CD14-positive monocyte (primary cell): ENCODE measurements around the gene PSMB5. TPM values are rescaled to one million over a fixed set of nuclear protein-coding genes. Genes with fewer than 3 reads are reported as not detected.

Experiments
- DNase-seq, 3 donors: peaks; one replicate each; pipeline ENCODE4 v3.0.0-alpha.2; 2011 to 2022
- H2AFZ ChIP-seq: 2 replicates; pipeline ENCODE4 v1.6.0; 2012; ENCODE audit warnings: mild to moderate bottlenecking, low read depth, low read length, inconsistent platforms; ENCODE audit not compliant: insufficient read depth, poor library complexity, severe bottlenecking
- H3K27ac ChIP-seq, 2 donors: 1 replicate in 1 of 2; 2 replicates in 1 of 2; pipeline ENCODE4 v1.5.1; 2012 to 2013; ENCODE audit warnings: low read length in 2 of 2, control low read depth in 1 of 2, inconsistent platforms in 1 of 2, low read depth in 1 of 2, mild to moderate bottlenecking in 1 of 2
- H3K27me3 ChIP-seq, 2 donors: one replicate each; pipeline versions ENCODE4 v1.6.0 to v1.6.1; 2011 to 2013; ENCODE audit warnings: low read length in 2 of 2; ENCODE audit not compliant: control insufficient read depth in 2 of 2, insufficient read depth in 2 of 2
- H3K36me3 ChIP-seq, 2 donors: replicated peaks in 1 of 2; 1 replicate in 1 of 2; 2 replicates in 1 of 2; pipeline versions ENCODE4 v1.5.1 to v1.6.1; 2012 to 2013; ENCODE audit warnings: low read length in 2 of 2, control low read depth in 1 of 2, inconsistent platforms in 1 of 2, mild to moderate bottlenecking in 1 of 2; ENCODE audit not compliant: insufficient read depth in 2 of 2, control insufficient read depth in 1 of 2
- H3K4me1 ChIP-seq, 2 donors: 1 replicate in 1 of 2; 2 replicates in 1 of 2; pipeline versions ENCODE4 v1.5.1 to v1.6.1; 2012 to 2013; ENCODE audit warnings: low read length in 2 of 2, control low read depth in 1 of 2, inconsistent platforms in 1 of 2, mild to moderate bottlenecking in 1 of 2, moderate library complexity in 1 of 2; ENCODE audit not compliant: insufficient read depth in 2 of 2, control insufficient read depth in 1 of 2
- H3K4me2 ChIP-seq: replicated peaks from 2 replicates; pipeline ENCODE3; 2012; ENCODE audit warnings: low read length, moderate library complexity, mild to moderate bottlenecking; ENCODE audit not compliant: poor library complexity, severe bottlenecking; ENCODE audit errors: extremely low read depth
- H3K4me3 ChIP-seq, 3 experiments: fragments of 200-600 bp in 1 of 3; sonication (generic) in 1 of 3; replicated peaks in 1 of 3; 1 replicate in 2 of 3; 2 replicates in 1 of 3; pipeline ENCODE4 v1.5.1; 2011 to 2013; ENCODE audit warnings: low read length in 3 of 3, mild to moderate bottlenecking in 3 of 3, control low read depth in 2 of 3, low read depth in 2 of 3, inconsistent platforms in 1 of 3, moderate library complexity in 1 of 3
- H3K79me2 ChIP-seq: 2 replicates; pipeline ENCODE4 v1.6.0; 2012; ENCODE audit warnings: mild to moderate bottlenecking, control low read depth, inconsistent platforms, low read length, moderate library complexity; ENCODE audit not compliant: insufficient read depth
- H3K9ac ChIP-seq: 2 replicates; pipeline ENCODE4 v1.6.0; 2017; ENCODE audit warnings: low read length, mild to moderate bottlenecking; ENCODE audit not compliant: insufficient read depth, poor library complexity, severe bottlenecking
- H3K9me3 ChIP-seq, 2 donors: replicated peaks in 1 of 2; 1 replicate in 1 of 2; 2 replicates in 1 of 2; pipeline versions ENCODE4 v1.5.1 to v1.6.1; 2012 to 2013; ENCODE audit warnings: low read length in 2 of 2, control low read depth in 1 of 2; ENCODE audit not compliant: control insufficient read depth in 1 of 2, insufficient read depth in 1 of 2
- H4K20me1 ChIP-seq: 2 replicates; pipeline ENCODE4 v1.6.0; 2012; ENCODE audit warnings: mild to moderate bottlenecking, low read length, control low read depth, moderate library complexity; ENCODE audit not compliant: insufficient read depth
- H3K27ac Mint-ChIP-seq, 7 donors: one replicate each; pipeline ENCODE4 v1.8.0; 2020; ENCODE audit warnings: mild to moderate bottlenecking in 7 of 7, mixed read lengths in 7 of 7, moderate library complexity in 6 of 7, inconsistent platforms in 2 of 7
- H3K27me3 Mint-ChIP-seq, 3 donors: one replicate each; pipeline ENCODE4 v1.8.0; 2021 to 2022; ENCODE audit warnings: low read depth in 3 of 3, mild to moderate bottlenecking in 3 of 3, mixed read lengths in 3 of 3, moderate library complexity in 3 of 3, inconsistent platforms in 1 of 3
- H3K36me3 Mint-ChIP-seq, 2 donors: one replicate each; pipeline ENCODE4 v1.8.0; 2020; ENCODE audit warnings: mixed read lengths in 2 of 2, inconsistent platforms in 1 of 2, mild to moderate bottlenecking in 1 of 2
- H3K4me1 Mint-ChIP-seq: one replicate; pipeline ENCODE4 v1.8.0; 2020; ENCODE audit warnings: mild to moderate bottlenecking, mixed read lengths
- H3K4me3 Mint-ChIP-seq, 2 donors: one replicate each; pipeline ENCODE4 v1.8.0; 2020; ENCODE audit warnings: mild to moderate bottlenecking in 2 of 2, mixed read lengths in 2 of 2, moderate library complexity in 1 of 2
- H3K9me3 Mint-ChIP-seq, 7 donors: one replicate each; pipeline ENCODE4 v1.8.0; 2020 to 2022; ENCODE audit warnings: mixed read lengths in 7 of 7, mild to moderate bottlenecking in 6 of 7, moderate library complexity in 6 of 7, inconsistent platforms in 2 of 7
- WGBS: methylation state at CpG from one replicate; pipeline ENCODE4 v1.1.5; 2013; ENCODE audit warnings: missing lambda C conversion rate; ENCODE audit not compliant: insufficient coverage; 5-methylcytosine and 5-hydroxymethylcytosine counted together
- intact Hi-C, 2 donors: fragments of 100-400 bp; cut with micrococcal nuclease; formaldehyde crosslinking; loops; one replicate each; pipeline versions ENCODE4 v1.15.0 to v1.15.1; 2023
- polyA plus RNA-seq, 3 donors: library from polyadenylated mRNA; depleted of rRNA in 1 of 3; unstranded in 2 of 3; stranded (reverse) in 1 of 3; fragments of 300-500 nt in 2 of 3; fragments of >200 nt in 1 of 3; fragmentation: Illumina TruSeq in 2 of 3; gene quantifications; 1 replicate in 2 of 3; 2 replicates in 1 of 3; pipeline ENCODE4 v1.2.3, GENCODE V29; 2012 to 2021
- TF ChIP-seq, protein P1 (sequence below): fragments of 200-600 bp; IDR thresholded peaks from one replicate; pipeline ENCODE4 v1.8.0; 2022; ENCODE audit warnings: antibody characterized with exemption, mild to moderate bottlenecking

The PSMB5 gene
- polyA plus RNA-seq, 3 donors: 16.8 to 61.8 (median 57.6) TPM

- no peak overlapping the region for H3K4me3 Mint-ChIP-seq
- no peaks in the 10 kb centered on the region for H4K20me1 ChIP-seq
Measured at GRCh38 chr14:23013054-23013748, 21.5 kb downstream of the PSMB5 start.

DNA sequence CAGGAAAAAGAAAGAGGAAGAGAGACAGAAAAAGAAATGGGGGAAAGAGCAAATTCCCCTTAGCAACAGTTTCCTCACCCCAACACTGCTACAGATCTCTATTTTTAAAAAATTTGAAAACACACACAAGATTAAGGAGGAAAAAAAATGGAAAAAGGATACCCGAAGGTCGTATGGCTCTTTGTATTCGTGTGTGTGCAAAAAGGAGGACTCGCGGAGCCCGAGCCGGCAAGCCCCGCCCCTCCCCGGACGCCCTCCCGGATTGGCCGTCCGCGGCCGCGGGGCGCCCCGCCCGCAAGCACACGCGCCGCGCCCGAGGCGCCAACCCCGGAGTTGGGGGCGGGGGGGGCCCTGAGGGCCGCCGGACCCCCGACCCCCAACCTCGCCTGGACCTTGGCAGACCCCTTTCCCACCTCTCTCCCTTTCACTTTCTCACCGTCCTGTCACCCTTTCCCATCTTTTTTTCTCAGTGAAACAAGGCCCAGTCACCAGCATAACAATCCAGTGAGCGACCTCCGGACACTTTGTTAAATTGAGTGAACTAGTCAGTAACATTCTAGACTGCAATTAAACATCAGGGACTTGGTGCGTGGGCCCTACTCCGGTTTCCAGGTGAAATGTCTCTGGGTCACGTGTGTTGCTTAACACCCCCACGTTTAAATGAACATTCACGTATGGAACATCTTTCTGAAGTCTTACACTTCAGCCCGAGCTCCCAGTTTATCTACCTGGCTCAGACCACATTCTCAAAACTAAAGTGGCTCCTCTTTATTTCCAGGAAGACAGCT lies 24.6 kb downstream of the PSMB5 start, which contains the start of gene C14orf93:
C14orf93 (minus strand) TSS at position 205 of the 788 bp plus-strand sequence. CDS start 11,120 bp downstream, outside the sequence.
- TF ChIP-seq, protein P1, sequence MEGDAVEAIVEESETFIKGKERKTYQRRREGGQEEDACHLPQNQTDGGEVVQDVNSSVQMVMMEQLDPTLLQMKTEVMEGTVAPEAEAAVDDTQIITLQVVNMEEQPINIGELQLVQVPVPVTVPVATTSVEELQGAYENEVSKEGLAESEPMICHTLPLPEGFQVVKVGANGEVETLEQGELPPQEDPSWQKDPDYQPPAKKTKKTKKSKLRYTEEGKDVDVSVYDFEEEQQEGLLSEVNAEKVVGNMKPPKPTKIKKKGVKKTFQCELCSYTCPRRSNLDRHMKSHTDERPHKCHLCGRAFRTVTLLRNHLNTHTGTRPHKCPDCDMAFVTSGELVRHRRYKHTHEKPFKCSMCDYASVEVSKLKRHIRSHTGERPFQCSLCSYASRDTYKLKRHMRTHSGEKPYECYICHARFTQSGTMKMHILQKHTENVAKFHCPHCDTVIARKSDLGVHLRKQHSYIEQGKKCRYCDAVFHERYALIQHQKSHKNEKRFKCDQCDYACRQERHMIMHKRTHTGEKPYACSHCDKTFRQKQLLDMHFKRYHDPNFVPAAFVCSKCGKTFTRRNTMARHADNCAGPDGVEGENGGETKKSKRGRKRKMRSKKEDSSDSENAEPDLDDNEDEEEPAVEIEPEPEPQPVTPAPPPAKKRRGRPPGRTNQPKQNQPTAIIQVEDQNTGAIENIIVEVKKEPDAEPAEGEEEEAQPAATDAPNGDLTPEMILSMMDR: no peak
- peak within 1 kb of the TSS; percentile 67 to 97 (median 86) for H3K4me3 ChIP-seq
- intact Hi-C loops: loop anchor here in 1 of 2 donors (2.0 to 10.0 kb wide), 2 partner anchors 25 to 1435 kb away; partner anchors contain the start of gene SDR39U1
- no peaks in the 10 kb centered on the region for H3K9me3 ChIP-seq
- Mint-ChIP-seq H3K4me3 (peak within 1 kb of the TSS; percentile 94 to 98), H3K27me3 (peaks cover 0 to 2% (median 0%) of the 10 kb centered on the region in 3 donors), H3K4me1 (peaks cover 21% of the 10 kb centered on the region), H3K27ac (peak within 1 kb of the TSS; percentile 93 to 100 (median 98)), H3K36me3 (peaks cover 0 to under 1% of the 10 kb centered on the region in 2 donors), H3K9me3 (no peaks in the 10 kb centered on the region)
- peak within 1 kb of the TSS; percentile 76 for H3K9ac ChIP-seq
- H3K4me1 ChIP-seq: peaks cover 30 to 40% of the 10 kb centered on the region in 2 donors
- peak within 1 kb of the TSS; percentile 41 to 88 for H3K27ac ChIP-seq
- WGBS: under 1% methylated on average over 38 of the region's 40 CpGs
- H3K4me2 ChIP-seq: peak within 1 kb of the TSS; percentile 76
- peaks cover 26% of the 10 kb centered on the region for H3K79me2 ChIP-seq
- no peaks in the 10 kb centered on the region for H3K36me3 ChIP-seq
- no peaks in the 10 kb centered on the region for H4K20me1 ChIP-seq
- H2AFZ ChIP-seq: peak within 1 kb of the TSS; percentile 88
- DNase-seq: peak; percentile 55 to 58 (median 55)
- no peaks in the 10 kb centered on the region for H3K27me3 ChIP-seq

More at GRCh38 chr14:23013054-23013748, 21.5 kb downstream of the PSMB5 start:
- H3K36me3 Mint-ChIP-seq: no peaks in the 10 kb centered on the region
- Histone ChIP-seq H3K27ac (no peak overlapping the region), H3K27me3 (no peaks in the 10 kb centered on the region), H3K4me2 (no peak overlapping the region), H3K4me1 (peaks cover 16 to 18% of the 10 kb centered on the region in 2 donors), H3K4me3 (no peak overlapping the region), H2AFZ (no peak overlapping the region), H3K9me3 (no peaks in the 10 kb centered on the region), H3K36me3 (no peaks in the 10 kb centered on the region), H3K79me2 (peaks cover 15% of the 10 kb centered on the region), H3K9ac (no peak overlapping the region)
- H3K4me1 Mint-ChIP-seq: peaks cover 20% of the 10 kb centered on the region
- no peak for DNase-seq
- H3K27ac Mint-ChIP-seq: no peak overlapping the region
- TF ChIP-seq, protein P1: no peak
- H3K9me3 Mint-ChIP-seq: no peaks in the 10 kb centered on the region
- peaks cover 0 to 2% (median 2%) of the 10 kb centered on the region in 3 donors for H3K27me3 Mint-ChIP-seq
- 100% methylated on average over 3 of the region's 6 CpGs for WGBS
- intact Hi-C loops: no loop called here
